ENCODE data around the gene SAMD5. TPM values are rescaled to one million over a fixed set of nuclear protein-coding genes. Genes with fewer than 3 reads are reported as not detected.

The SAMD5 gene
- total and polyA plus RNA-seq, 10 of the 15 experiments (the other 5 are each of a cell fraction or from before 2014, with no cell fraction given): 0.01 to 0.23 (median 0.05) TPM; not detected in 5

DNA sequence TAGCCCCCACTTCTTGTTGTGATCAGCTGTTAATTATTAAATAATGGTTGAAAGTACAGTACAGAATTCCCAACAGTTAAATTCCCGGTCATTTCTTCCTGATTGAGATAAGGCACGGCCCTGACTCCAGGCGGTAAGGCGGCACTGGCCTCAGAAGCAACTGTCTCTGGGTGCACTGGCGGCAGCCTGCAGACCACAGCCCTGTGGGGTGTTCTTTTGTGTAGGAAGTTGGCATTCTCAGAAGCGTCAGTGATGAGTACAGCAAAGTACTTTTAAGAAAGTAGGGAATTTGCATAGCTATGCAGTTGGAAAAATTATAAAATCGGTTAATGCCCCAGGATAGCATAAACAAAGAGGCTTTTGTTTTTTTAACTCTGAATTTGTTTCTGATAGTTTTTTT, 50.5 kb downstream of the SAMD5 start:
- ATAC-seq: no peak
- H3K4me1 ChIP-seq (ENCODE audit: control insufficient read depth, insufficient read depth, low read length): no peaks in the 10 kb centered on the region
- CTCF ChIA-PET: no interaction called here
- DNase-seq (ENCODE audit: low read depth, low spot score): no peak
- H2AFZ ChIP-seq (ENCODE audit: control insufficient read depth, low read depth, low read length): no peak overlapping the region
- no peak overlapping the region for H3K9ac ChIP-seq (ENCODE audit: control insufficient read depth, insufficient read depth, low read length)
- in situ Hi-C loops (cut with MboI) (no loop called here), intact Hi-C loops (cut with micrococcal nuclease; ENCODE audit: unreplicated experiment) (no loop called here)
- no peak overlapping the region for H3K27ac ChIP-seq (ENCODE audit: control insufficient read depth, insufficient read depth)
- H3K27me3 ChIP-seq (replicated peaks in 1 of 2; ENCODE audit: control insufficient read depth in 2 of 2, insufficient read depth in 2 of 2, low read length in 1 of 2): no peaks in the 10 kb centered on the region
- H4K20me1 ChIP-seq (ENCODE audit: control insufficient read depth, insufficient read depth): no peaks in the 10 kb centered on the region
- no peak overlapping the region for H3K4me3 ChIP-seq
- SMC1A ChIA-PET (ENCODE audit: uncharacterized antibody, unreplicated experiment): no interaction called here
- no peak overlapping the region for H3K4me2 ChIP-seq (ENCODE audit: control insufficient read depth, insufficient read depth)
- WGBS (ENCODE audit: insufficient coverage, insufficient replicate concordance, low lambda C conversion rate, missing lambda C conversion rate): 32% methylated on average over 7 of the region's 7 CpGs
- H3K79me2 ChIP-seq (ENCODE audit: control insufficient read depth, insufficient read depth, low read length): no peaks in the 10 kb centered on the region
- RAD21 ChIA-PET (ENCODE audit: unreplicated experiment): no interaction called here
- FAIRE-seq: no peak
- POLR2A ChIA-PET: no interaction called here
- BruUV-seq (replicated peaks): no TSS peak
- H3K9me3 ChIP-seq (replicated peaks; ENCODE audit: control insufficient read depth, insufficient read depth, low read length): no peaks in the 10 kb centered on the region
- H3K36me3 ChIP-seq (ENCODE audit: control insufficient read depth in 2 of 2, insufficient read depth in 2 of 2, low read length in 1 of 2): no peaks in the 10 kb centered on the region
- TF ChIP-seq SMAD5 (IDR thresholded peaks at IDR 0.05; ENCODE audit: low read depth): no peak
- no peak for TF ChIP-seq POLR2A (IDR thresholded peaks at IDR 0.05; ENCODE audit: low read depth, low read length)
- TF ChIP-seq, protein P1, sequence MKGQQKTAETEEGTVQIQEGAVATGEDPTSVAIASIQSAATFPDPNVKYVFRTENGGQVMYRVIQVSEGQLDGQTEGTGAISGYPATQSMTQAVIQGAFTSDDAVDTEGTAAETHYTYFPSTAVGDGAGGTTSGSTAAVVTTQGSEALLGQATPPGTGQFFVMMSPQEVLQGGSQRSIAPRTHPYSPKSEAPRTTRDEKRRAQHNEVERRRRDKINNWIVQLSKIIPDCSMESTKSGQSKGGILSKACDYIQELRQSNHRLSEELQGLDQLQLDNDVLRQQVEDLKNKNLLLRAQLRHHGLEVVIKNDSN (IDR thresholded peaks at IDR 0.05; ENCODE audit: borderline replicate concordance, extremely low read length, insufficient read depth, low read depth, low read length): no peak
- no peak for TF ChIP-seq KLF5 (IDR thresholded peaks at IDR 0.05; ENCODE audit: partially characterized antibody)
- no peak for TF ChIP-seq MTA2 (IDR thresholded peaks at IDR 0.05; ENCODE audit: low read depth)
- no peak for TF ChIP-seq CHD1 (IDR thresholded peaks at IDR 0.05; ENCODE audit: low read depth, low read length)
- TF ChIP-seq MXI1 (IDR thresholded peaks at IDR 0.05; ENCODE audit: low read depth, low read length): no peak
- no peak for TF ChIP-seq ZZZ3 (IDR thresholded peaks at IDR 0.05; ENCODE audit: control insufficient read depth, insufficient read length, low read depth)
- TF ChIP-seq NFIC (IDR thresholded peaks at IDR 0.05; ENCODE audit: low read depth, low read length): no peak

DNA sequence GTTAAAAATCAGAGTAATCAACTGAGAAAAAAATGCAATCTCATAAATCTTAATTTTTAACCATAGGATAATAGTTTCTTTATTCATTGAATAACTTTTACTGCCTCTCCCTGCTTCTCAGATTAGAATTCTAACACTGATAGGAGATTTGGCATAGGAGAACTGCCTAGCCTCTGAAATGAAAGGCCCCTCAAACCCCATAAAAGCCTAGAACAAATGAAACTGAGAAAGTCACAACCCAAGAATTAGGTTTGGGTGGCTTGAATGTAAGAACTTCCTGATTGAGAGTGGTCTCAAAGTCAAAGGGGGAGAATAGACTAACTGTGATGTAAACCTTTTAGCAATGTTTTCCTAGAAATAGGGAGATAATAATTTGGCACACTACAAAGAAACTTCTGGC, 52.2 kb downstream of the SAMD5 start:
- H3K9ac ChIP-seq (ENCODE audit: control insufficient read depth, insufficient read depth, low read length): no peak overlapping the region
- no peaks in the 10 kb centered on the region for H3K4me1 ChIP-seq (ENCODE audit: control insufficient read depth, insufficient read depth, low read length)
- no peaks in the 10 kb centered on the region for H3K36me3 ChIP-seq (ENCODE audit: control insufficient read depth in 2 of 2, insufficient read depth in 2 of 2, low read length in 1 of 2)
- H3K27ac ChIP-seq (ENCODE audit: control insufficient read depth, insufficient read depth): no peak overlapping the region
- no peaks in the 10 kb centered on the region for H3K9me3 ChIP-seq (replicated peaks; ENCODE audit: control insufficient read depth, insufficient read depth, low read length)
- no peak overlapping the region for H2AFZ ChIP-seq (ENCODE audit: control insufficient read depth, low read depth, low read length)
- H3K4me2 ChIP-seq (ENCODE audit: control insufficient read depth, insufficient read depth): no peak overlapping the region
- POLR2A ChIA-PET: no interaction called here
- DNase-seq (ENCODE audit: low read depth, low spot score) (no peak), ATAC-seq (no peak), FAIRE-seq (no peak)
- H3K27me3 ChIP-seq (replicated peaks in 1 of 2; ENCODE audit: control insufficient read depth in 2 of 2, insufficient read depth in 2 of 2, low read length in 1 of 2): no peaks in the 10 kb centered on the region
- CTCF ChIA-PET: no interaction called here
- no peak overlapping the region for H3K4me3 ChIP-seq
- TF ChIP-seq SUPT20H (IDR thresholded peaks at IDR 0.05; ENCODE audit: borderline replicate concordance, control insufficient read depth, low read depth, low read length) (no peak), CHD2 (IDR thresholded peaks at IDR 0.05; ENCODE audit: borderline replicate concordance, low read depth, low read length) (no peak), POU2F2 (IDR thresholded peaks at IDR 0.05; ENCODE audit: borderline replicate concordance, low read depth, low read length) (no peak), IKZF2 (IDR thresholded peaks at IDR 0.05) (no peak)
- TF ChIP-seq, protein P2, sequence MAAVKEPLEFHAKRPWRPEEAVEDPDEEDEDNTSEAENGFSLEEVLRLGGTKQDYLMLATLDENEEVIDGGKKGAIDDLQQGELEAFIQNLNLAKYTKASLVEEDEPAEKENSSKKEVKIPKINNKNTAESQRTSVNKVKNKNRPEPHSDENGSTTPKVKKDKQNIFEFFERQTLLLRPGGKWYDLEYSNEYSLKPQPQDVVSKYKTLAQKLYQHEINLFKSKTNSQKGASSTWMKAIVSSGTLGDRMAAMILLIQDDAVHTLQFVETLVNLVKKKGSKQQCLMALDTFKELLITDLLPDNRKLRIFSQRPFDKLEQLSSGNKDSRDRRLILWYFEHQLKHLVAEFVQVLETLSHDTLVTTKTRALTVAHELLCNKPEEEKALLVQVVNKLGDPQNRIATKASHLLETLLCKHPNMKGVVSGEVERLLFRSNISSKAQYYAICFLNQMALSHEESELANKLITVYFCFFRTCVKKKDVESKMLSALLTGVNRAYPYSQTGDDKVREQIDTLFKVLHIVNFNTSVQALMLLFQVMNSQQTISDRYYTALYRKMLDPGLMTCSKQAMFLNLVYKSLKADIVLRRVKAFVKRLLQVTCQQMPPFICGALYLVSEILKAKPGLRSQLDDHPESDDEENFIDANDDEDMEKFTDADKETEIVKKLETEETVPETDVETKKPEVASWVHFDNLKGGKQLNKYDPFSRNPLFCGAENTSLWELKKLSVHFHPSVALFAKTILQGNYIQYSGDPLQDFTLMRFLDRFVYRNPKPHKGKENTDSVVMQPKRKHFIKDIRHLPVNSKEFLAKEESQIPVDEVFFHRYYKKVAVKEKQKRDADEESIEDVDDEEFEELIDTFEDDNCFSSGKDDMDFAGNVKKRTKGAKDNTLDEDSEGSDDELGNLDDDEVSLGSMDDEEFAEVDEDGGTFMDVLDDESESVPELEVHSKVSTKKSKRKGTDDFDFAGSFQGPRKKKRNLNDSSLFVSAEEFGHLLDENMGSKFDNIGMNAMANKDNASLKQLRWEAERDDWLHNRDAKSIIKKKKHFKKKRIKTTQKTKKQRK (IDR thresholded peaks at IDR 0.05; ENCODE audit: low read depth, low read length): no peak
- H3K79me2 ChIP-seq (ENCODE audit: control insufficient read depth, insufficient read depth, low read length): no peaks in the 10 kb centered on the region
- no peaks in the 10 kb centered on the region for H4K20me1 ChIP-seq (ENCODE audit: control insufficient read depth, insufficient read depth)
- intact Hi-C loops (cut with micrococcal nuclease; ENCODE audit: unreplicated experiment): no loop called here
- RAD21 ChIA-PET (ENCODE audit: unreplicated experiment): no interaction called here
- BruUV-seq (replicated peaks): no TSS peak
- in situ Hi-C loops (cut with MboI): no loop called here
- SMC1A ChIA-PET (ENCODE audit: uncharacterized antibody, unreplicated experiment): no interaction called here
